Putamen (tissue), 1 donor: ENCODE measurements around the gene OR4C6.
A peak's percentile ranks its signal among the peaks of the same experiment; 100 is the strongest.

ENCODE experiments used
- DNase-seq: peaks from one replicate; pipeline ENCODE4 v3.0.0-alpha.2; 2016; ENCODE audit warnings: low spot score

OR4C6 gene

GRCh38 chr11:55661901-55662300 lies at the start of gene OR4C6:
OR4C6 (plus strand) TSS chr11:55662201; CDS start chr11:55665167, 2,966 bp downstream.
- DNase-seq, result no peak

GRCh38 chr11:55624531-55624930 lies 37.5 kb upstream of the OR4C6 start:
- DNase-seq, result no peak

- DNase-seq, result no peak
These were observed 27.2 kb upstream of the OR4C6 start, which contains the start of gene OR4P4 for GRCh38 chr11:55634813-55635212. OR4P4 (plus strand) TSS chr11:55635113.

GRCh38 chr11:55648027-55648426 lies 14.0 kb upstream of the OR4C6 start, which contains the start of gene OR4S2:
OR4S2 (plus strand) TSS chr11:55648327; CDS start chr11:55650904, 2,577 bp downstream.
- DNase-seq, result no peak

- DNase-seq, result no peak
These were observed 9.4 kb upstream of the OR4C6 start for GRCh38 chr11:55652560-55652959.

- no peak for DNase-seq
These were observed 6.9 kb upstream of the OR4C6 start for GRCh38 chr11:55655096-55655495.

- no peak for DNase-seq
These were observed 3.9 kb upstream of the OR4C6 start for GRCh38 chr11:55658031-55658573.

- no peak for DNase-seq
These were observed 3.4 kb upstream of the OR4C6 start for GRCh38 chr11:55658608-55659007.

GRCh38 chr11:55669376-55669775 lies 7.4 kb downstream of the OR4C6 start:
- no peak for DNase-seq

GRCh38 chr11:55673860-55674259 lies 11.9 kb downstream of the OR4C6 start:
- DNase-seq, result no peak

GRCh38 chr11:55697817-55698216 lies 35.8 kb downstream of the OR4C6 start:
- DNase-seq, result no peak

GRCh38 chr11:55701429-55701828 lies 39.4 kb downstream of the OR4C6 start:
- no peak for DNase-seq

- DNase-seq, result peak; percentile 2
These were observed 45.0 kb downstream of the OR4C6 start for GRCh38 chr11:55707029-55707428.

GRCh38 chr11:55714982-55715888 lies 53.2 kb downstream of the OR4C6 start:
- DNase-seq, result no peak
